ENCODE data around the gene JMJD8. TPM values are rescaled to one million over a fixed set of nuclear protein-coding genes. Genes with fewer than 3 reads are reported as not detected.
A peak's percentile ranks its signal among the peaks of the same experiment; 100 is the strongest.

JMJD8 gene
- total RNA-seq, 1 donor from 2014 or later, result 61.1 TPM

DNA sequence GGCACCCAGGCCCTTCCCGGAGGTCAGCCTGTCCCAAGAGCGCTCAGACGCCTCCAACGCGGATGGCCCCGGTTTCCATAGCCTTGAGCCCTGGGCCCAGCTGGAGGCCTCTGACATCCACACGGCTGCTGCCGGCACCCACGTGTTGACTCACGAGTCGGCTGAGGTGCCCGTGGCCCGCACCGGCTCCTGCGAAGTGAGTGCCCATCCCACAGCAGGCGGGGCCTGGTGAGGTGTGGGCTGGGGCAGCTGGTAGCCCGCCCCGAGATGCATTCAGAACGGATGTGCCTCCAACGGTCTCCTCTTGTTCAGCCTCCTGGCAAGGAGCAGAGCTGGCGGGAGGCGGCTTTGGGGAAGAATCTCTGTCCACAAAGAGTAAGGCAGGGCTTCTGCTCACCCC is 32.3 kb downstream of the JMJD8 start:
- peaks cover 5% of the 10 kb centered on the region for H3K36me3 Mint-ChIP-seq (ENCODE audit: low read depth)
- DNase-seq, result no peak
- no peaks in the 10 kb centered on the region for H3K9me3 Mint-ChIP-seq
- H3K4me1 Mint-ChIP-seq, result peaks cover 1% of the 10 kb centered on the region
- H3K27ac Mint-ChIP-seq, result no peak overlapping the region
- H3K27me3 Mint-ChIP-seq, result no peaks in the 10 kb centered on the region
- no peak overlapping the region for H3K4me3 Mint-ChIP-seq
- intact Hi-C loops (cut with micrococcal nuclease), result no loop called here

DNA sequence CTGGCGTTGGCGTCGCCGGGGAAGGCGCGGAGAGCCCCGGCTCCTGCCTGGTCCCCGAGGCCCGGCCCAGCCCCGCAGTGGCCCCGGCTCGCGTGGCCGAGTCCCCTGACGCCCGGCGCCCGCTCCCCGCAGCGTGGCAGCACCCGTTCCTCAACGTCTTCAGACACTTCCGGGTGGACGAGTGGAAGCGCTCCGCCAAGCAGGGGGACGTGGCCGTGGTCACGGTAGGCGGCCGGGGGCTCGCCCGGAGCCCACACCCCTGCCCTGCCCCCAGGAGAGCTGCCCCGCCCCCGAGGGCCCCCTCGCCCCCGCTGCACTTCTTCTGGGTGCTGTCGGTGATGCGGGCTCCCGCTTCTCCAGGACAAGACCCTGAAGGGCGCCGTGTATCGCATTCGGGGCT is 34.5 kb downstream of the JMJD8 start:
- Mint-ChIP-seq H3K27me3 (no peaks in the 10 kb centered on the region), H3K4me3 (peak overlapping the region; percentile 79), H3K27ac (peak overlapping the region; percentile 11), H3K9me3 (no peaks in the 10 kb centered on the region), H3K36me3 (ENCODE audit: low read depth) (peaks cover 9% of the 10 kb centered on the region), H3K4me1 (peaks cover 4% of the 10 kb centered on the region)
- intact Hi-C loops (cut with micrococcal nuclease), result loop anchor here (1.0 to 2.0 kb wide), 4 partner anchors 8 to 61 kb away; partner anchors contain the start of genes JMJD8 and MCRIP2
- DNase-seq, result peak; percentile 77

GRCh38 chr16:648781-649589 is 35.1 kb downstream of the JMJD8 start, which contains the start of gene WDR90:
Gene WDR90, plus strand, starts transcription at chr16:649365. Its CDS starts 52 bp downstream, at chr16:649417.
- no peaks in the 10 kb centered on the region for H3K9me3 Mint-ChIP-seq
- peaks cover 7% of the 10 kb centered on the region for H3K4me1 Mint-ChIP-seq
- peak; percentile 98 for DNase-seq
- H3K36me3 Mint-ChIP-seq (ENCODE audit: low read depth), result peaks cover 10% of the 10 kb centered on the region
- H3K27me3 Mint-ChIP-seq, result no peaks in the 10 kb centered on the region
- H3K4me3 Mint-ChIP-seq, result peak within 1 kb of the TSS; percentile 86
- intact Hi-C loops (cut with micrococcal nuclease), result loop anchor here (1.0 to 2.0 kb wide), 4 partner anchors 8 to 60 kb away; partner anchors contain the start of genes JMJD8 and MCRIP2
- peak within 1 kb of the TSS; percentile 85 for H3K27ac Mint-ChIP-seq

DNA sequence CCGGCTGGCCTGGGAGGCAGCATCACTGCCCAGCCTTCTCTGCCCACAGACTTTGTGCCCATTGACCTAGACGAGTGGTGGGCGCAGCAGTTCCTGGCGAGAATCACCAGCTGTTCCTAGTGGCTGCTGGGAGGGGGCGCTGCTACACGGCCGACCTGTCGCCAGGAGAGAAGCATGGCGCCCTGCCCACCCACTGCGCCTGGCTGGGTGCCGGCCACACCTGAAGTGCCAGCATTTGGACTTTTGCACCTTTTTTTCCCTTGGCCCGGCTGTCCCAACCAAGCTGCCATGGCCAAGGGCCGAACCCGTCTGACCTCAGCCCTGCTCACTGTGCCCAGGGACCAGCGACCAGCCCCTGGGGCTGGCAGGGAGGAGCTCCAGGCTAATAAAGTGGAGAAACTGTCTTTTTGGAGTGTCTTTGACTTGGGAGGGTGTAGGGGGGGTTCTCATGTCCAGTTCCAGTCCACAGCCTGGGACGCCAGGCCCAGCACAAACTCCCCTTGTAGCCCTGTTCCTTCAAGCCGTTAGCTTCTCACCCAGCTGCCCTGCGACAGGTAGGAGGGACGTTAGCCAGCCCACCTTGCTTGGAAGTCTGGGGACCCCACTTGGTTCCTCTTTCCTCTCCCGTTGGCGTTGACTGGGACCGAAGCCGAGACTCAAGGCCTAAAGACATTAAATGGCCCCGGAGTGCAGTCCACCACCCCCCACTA is 35.9 kb downstream of the JMJD8 start:
- Mint-ChIP-seq H3K36me3 (ENCODE audit: low read depth) (peaks cover 10% of the 10 kb centered on the region), H3K9me3 (no peaks in the 10 kb centered on the region), H3K27ac (peak overlapping the region; percentile 85), H3K27me3 (no peaks in the 10 kb centered on the region), H3K4me1 (peaks cover 10% of the 10 kb centered on the region), H3K4me3 (peak overlapping the region; percentile 86)
- intact Hi-C loops (cut with micrococcal nuclease), result loop anchor here (2.0 kb wide), 2 partner anchors 37 to 59 kb away; partner anchors contain the start of gene JMJD8
- peak; percentile 77 for DNase-seq

DNA sequence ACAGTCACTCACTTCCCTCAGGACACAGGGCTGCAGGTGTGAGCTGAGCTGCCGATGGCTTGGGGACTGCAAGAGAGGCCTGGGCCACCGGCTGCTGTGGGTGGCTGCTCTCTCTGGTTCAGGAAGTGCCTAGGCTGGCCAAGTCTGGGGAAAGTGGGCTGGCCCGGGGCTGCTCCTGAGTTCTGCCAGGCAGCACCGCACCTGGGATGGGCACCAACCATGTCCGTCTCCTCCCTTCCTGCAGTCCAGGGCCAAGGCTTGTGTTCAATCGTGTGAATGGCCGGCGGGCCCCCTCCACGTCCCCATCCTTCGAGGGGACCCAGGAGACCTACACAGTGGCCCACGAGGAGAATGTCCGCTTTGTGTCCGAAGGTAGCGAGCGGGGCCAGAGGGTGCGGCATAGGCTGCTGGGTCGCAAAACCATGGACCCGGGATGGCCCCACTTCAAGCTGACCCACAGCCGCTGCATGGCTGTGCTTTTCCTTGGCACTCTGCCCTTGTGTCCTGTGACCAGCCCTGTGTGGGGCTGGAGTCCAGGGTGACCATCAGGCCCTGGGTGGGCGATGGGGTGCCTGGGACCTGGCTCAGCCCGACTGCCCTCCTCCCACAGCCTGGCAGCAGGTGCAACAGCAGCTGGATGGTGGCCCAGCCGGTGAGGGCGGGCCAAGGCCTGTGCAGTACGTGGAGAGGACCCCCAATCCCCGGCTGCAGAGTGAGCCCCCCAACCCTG is 36.8 kb downstream of the JMJD8 start:
- no peak overlapping the region for H3K27ac Mint-ChIP-seq
- peaks cover 10% of the 10 kb centered on the region for H3K4me1 Mint-ChIP-seq
- peaks cover 10% of the 10 kb centered on the region for H3K36me3 Mint-ChIP-seq (ENCODE audit: low read depth)
- DNase-seq, result no peak
- no peaks in the 10 kb centered on the region for H3K9me3 Mint-ChIP-seq
- intact Hi-C loops (cut with micrococcal nuclease), result no loop called here
- H3K27me3 Mint-ChIP-seq, result no peaks in the 10 kb centered on the region
- no peak overlapping the region for H3K4me3 Mint-ChIP-seq

DNA sequence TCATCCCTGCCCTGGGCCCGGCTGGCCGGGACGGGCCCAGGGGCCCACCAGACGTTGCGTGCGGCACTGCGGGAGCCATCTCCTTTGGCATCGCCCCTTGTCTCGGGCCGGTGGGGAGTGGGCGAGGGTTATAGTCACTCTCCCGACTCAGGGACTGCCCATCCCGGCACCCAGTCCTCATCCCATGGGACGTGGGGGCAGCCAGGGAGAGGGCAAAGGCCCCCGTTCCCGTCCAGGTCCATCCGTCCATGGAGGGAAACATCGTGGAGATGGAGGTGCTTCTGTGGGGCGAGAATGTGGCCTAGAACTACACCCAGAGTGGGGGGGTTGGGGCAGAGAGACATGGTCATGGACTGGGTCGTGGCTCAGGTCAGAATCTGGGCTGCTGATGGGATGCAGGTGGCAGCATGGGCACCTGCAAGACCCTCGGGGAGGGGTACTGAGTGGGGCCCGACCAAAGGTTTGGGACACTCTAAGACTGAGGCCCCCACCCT is 37.4 kb downstream of the JMJD8 start:
- no peaks in the 10 kb centered on the region for H3K9me3 Mint-ChIP-seq
- intact Hi-C loops (cut with micrococcal nuclease), result no loop called here
- H3K27ac Mint-ChIP-seq, result no peak overlapping the region
- no peak overlapping the region for H3K4me3 Mint-ChIP-seq
- H3K27me3 Mint-ChIP-seq, result no peaks in the 10 kb centered on the region
- peaks cover 10% of the 10 kb centered on the region for H3K4me1 Mint-ChIP-seq
- no peak for DNase-seq
- H3K36me3 Mint-ChIP-seq (ENCODE audit: low read depth), result peaks cover 10% of the 10 kb centered on the region

- Mint-ChIP-seq H3K27me3 (no peaks in the 10 kb centered on the region), H3K4me3 (no peak overlapping the region), H3K27ac (no peak overlapping the region), H3K4me1 (peaks cover 10% of the 10 kb centered on the region), H3K36me3 (ENCODE audit: low read depth) (peaks cover 10% of the 10 kb centered on the region), H3K9me3 (no peaks in the 10 kb centered on the region)
- intact Hi-C loops (cut with micrococcal nuclease), result no loop called here
- DNase-seq, result no peak
Observed at GRCh38 chr16:645852-646678, 38.1 kb downstream of the JMJD8 start.

- Mint-ChIP-seq H3K4me1 (peaks cover 10% of the 10 kb centered on the region), H3K27me3 (no peaks in the 10 kb centered on the region), H3K27ac (no peak overlapping the region), H3K4me3 (peak overlapping the region; percentile 58), H3K9me3 (no peaks in the 10 kb centered on the region), H3K36me3 (ENCODE audit: low read depth) (peaks cover 10% of the 10 kb centered on the region)
- no peak for DNase-seq
- intact Hi-C loops (cut with micrococcal nuclease), result no loop called here
Observed at GRCh38 chr16:644556-644955, 39.6 kb downstream of the JMJD8 start.

- Mint-ChIP-seq H3K4me3 (peak overlapping the region; percentile 80), H3K36me3 (ENCODE audit: low read depth) (peaks cover 8% of the 10 kb centered on the region), H3K27ac (peak overlapping the region; percentile 67), H3K27me3 (no peaks in the 10 kb centered on the region), H3K9me3 (no peaks in the 10 kb centered on the region), H3K4me1 (peaks cover 10% of the 10 kb centered on the region)
- intact Hi-C loops (cut with micrococcal nuclease), result no loop called here
- DNase-seq, result no peak
Observed at GRCh38 chr16:643050-643368, 41.1 kb downstream of the JMJD8 start.

DNA sequence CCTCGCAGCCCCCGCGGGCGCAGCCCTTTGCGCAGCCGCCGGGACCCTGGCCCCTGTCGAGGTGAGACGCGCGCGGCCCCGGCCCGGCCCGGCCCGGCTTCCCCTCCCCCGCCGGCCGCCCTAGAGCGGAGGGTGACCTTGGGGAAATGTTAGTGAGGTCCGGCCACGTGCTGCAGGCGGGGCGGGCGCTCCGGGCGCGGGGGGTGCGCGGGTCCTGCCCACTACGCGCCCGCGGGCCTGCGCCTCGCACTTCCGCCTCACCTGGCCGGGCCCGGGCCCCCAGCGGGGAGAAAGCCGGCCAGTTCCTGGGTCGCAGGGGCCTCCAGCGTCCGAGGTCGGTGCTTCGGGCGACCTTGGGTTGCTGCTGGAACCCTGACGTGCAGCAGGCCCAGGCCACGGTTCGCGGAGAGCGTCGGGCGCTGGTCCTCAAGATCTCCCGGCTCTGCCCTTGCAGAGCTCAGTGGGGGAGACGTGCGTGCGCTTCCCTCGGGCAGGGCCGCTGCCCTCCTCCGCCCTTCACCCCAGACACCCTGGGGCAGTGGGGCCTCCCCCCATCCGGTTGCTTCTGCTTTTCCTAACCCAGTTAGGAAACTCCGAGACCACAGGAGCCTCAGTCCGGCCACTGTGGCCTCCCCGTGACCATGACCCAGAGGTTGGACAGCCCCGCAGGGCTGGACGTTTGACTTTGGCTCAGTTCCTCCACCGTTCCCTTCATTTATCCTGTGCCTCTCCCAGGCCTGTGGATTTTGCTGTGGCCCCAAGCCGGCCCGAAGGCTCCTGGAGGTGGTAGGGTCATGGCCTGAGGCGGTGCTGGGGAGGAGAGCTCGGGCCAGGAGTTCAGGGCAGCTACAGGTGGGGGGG is 41.7 kb downstream of the JMJD8 start:
- Mint-ChIP-seq H3K9me3 (no peaks in the 10 kb centered on the region), H3K4me1 (peaks cover 10% of the 10 kb centered on the region), H3K4me3 (peak overlapping the region; percentile 80), H3K36me3 (ENCODE audit: low read depth) (peaks cover 8% of the 10 kb centered on the region), H3K27me3 (no peaks in the 10 kb centered on the region), H3K27ac (peak overlapping the region; percentile 67)
- intact Hi-C loops (cut with micrococcal nuclease), result no loop called here
- peak; percentile 85 for DNase-seq

DNA sequence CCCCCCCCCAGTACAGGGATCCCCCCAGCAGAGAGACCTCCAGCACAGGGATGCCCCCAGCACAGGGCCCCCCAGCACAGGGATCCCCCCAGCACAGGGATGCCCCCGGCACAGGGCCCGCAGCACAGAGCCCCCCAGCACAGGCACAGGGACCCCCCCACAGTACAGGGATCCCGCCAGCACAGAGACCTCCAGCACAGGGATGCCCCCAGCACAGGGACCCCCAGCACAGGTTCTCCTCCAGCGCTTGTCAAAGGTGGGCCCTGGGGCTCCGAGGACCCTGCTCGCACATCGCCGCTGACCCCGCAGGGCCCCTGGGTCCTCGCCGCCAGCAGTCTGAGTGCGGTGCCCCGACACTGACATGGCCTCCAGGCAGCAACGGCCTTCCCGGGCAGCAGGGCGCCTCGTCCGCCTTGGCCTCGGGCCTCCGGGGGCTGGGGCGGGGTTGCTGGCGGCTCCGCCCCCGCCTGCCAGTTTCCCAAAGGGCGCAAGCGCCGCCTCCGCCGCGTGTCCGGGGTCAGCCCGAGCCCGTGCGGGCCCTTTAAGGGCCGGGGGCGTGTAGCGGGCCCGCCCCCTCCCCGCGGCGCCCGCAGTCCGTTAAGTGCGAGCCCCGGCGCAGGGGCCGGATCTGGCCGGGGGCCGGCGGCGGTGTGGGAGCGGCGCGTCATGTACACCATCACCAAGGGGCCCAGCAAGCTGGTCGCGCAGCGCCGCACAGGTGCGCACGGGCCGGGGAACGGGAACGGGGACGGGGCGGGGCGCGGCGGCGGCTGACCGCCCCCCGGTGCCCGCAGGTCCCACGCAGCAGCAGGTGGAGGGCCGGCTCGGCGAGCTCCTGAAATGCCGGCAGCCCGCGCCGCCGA is 42.6 kb downstream of the JMJD8 start, which contains the start of gene MCRIP2:
Gene MCRIP2 (plus strand): TSS at position 503 of the 863 bp plus-strand sequence. CDS start 164 bp downstream, at position 667.
- H3K9me3 Mint-ChIP-seq, result no peaks in the 10 kb centered on the region
- intact Hi-C loops (cut with micrococcal nuclease), result loop anchor here (1.0 kb wide), 1 partner anchor 8 kb away; the partner anchor contains the start of gene WDR90
- peaks cover 2% of the 10 kb centered on the region for H3K27me3 Mint-ChIP-seq
- H3K36me3 Mint-ChIP-seq (ENCODE audit: low read depth), result peaks cover 5% of the 10 kb centered on the region
- peak; percentile 95 for DNase-seq
- H3K4me1 Mint-ChIP-seq, result peaks cover 12% of the 10 kb centered on the region
- H3K27ac Mint-ChIP-seq, result peak within 1 kb of the TSS; percentile 67
- H3K4me3 Mint-ChIP-seq, result peak within 1 kb of the TSS; percentile 80

Measured in activated CD4-positive, alpha-beta T cell treated with anti-CD3 and anti-CD28 coated beads, Interleukin-2, amount 10 ng/mL, durations not matched to agents 24 days and 14 days (primary cell).